ENCODE data around the gene DTNA.

DTNA gene

DNA sequence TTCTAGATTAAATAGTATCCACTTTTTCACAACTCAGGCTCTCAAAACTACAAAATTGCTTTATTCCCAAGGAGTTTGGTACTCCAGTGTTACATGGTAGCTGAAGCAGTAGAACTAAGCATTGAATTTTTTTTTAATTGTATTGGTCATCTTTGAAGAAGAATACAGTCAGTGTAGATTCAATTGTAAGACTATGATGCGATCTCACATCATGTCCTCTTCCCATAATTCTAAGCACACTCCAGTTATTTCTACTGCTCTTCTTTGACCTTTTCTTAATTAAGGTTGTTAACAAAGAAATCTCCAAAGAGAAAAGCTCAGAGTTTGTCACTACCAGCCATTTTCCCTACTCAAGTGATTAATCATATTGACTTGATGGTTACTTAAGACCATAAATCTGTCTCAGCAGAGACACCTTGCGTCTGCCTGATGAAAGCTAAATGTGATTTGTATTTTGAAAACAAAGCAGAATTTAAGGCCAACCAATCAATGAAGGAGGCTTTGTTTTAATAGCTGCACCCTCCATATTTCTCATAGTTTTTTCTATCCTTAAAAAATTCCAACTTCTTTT lies 130.2 kb downstream of the DTNA start:
- H3K27ac ChIP-seq (ENCODE audit: low read depth, low read length, poor library complexity, severe bottlenecking): no peak overlapping the region
- H3K9me2 ChIP-seq (ENCODE audit: low read depth, low read length): no peaks in the 10 kb centered on the region
- no peaks in the 10 kb centered on the region for H3K4me1 ChIP-seq (ENCODE audit: insufficient read depth, low read length, severe bottlenecking)
- no peaks in the 10 kb centered on the region for H4K20me1 ChIP-seq (ENCODE audit: insufficient read depth, low read length)
- no peaks in the 10 kb centered on the region for H3F3A ChIP-seq (ENCODE audit: insufficient read depth, low read length)
- H3K4me2 ChIP-seq (ENCODE audit: low read length): no peak overlapping the region
- no peak overlapping the region for H3K9ac ChIP-seq (ENCODE audit: low read length)
- no peaks in the 10 kb centered on the region for H3K36me3 ChIP-seq (ENCODE audit: insufficient read depth, low read length)
- no peaks in the 10 kb centered on the region for H3K27me3 ChIP-seq (ENCODE audit: insufficient read depth, low read length)
- no peak overlapping the region for H2AFZ ChIP-seq (ENCODE audit: low read length)
- no peaks in the 10 kb centered on the region for H3K9me3 ChIP-seq (ENCODE audit: low read length)
- TF ChIP-seq, protein P1, sequence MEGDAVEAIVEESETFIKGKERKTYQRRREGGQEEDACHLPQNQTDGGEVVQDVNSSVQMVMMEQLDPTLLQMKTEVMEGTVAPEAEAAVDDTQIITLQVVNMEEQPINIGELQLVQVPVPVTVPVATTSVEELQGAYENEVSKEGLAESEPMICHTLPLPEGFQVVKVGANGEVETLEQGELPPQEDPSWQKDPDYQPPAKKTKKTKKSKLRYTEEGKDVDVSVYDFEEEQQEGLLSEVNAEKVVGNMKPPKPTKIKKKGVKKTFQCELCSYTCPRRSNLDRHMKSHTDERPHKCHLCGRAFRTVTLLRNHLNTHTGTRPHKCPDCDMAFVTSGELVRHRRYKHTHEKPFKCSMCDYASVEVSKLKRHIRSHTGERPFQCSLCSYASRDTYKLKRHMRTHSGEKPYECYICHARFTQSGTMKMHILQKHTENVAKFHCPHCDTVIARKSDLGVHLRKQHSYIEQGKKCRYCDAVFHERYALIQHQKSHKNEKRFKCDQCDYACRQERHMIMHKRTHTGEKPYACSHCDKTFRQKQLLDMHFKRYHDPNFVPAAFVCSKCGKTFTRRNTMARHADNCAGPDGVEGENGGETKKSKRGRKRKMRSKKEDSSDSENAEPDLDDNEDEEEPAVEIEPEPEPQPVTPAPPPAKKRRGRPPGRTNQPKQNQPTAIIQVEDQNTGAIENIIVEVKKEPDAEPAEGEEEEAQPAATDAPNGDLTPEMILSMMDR (IDR thresholded peaks at IDR 0.05; ENCODE audit: low read length): no peak
- no peak for TF ChIP-seq EZH2 (IDR thresholded peaks at IDR 0.05; ENCODE audit: borderline replicate concordance, low read length)
- no peaks in the 10 kb centered on the region for H3K79me2 ChIP-seq (ENCODE audit: insufficient read depth, low read length)
- H3K4me3 ChIP-seq (ENCODE audit: low read depth, low read length, poor library complexity, severe bottlenecking): no peak overlapping the region

DNA sequence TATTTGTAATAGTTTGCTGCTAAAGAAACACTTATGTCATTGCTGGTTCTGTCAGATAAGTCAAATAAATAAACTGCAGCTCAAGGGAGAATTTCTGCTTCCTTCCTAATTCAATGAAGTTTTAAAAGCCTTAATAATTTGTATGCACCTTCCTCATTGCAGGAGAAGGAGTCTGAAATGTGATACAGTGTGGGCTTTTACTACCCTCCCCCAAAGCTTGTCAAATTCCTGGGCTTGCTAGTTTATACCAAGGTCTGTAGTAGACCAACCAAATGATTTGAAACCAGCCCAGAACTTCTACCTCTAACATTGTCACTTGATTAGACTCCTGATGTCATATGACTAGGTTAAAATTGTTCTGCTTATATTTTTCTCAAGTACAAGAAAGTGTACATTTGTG lies 131.8 kb downstream of the DTNA start:
- Histone ChIP-seq H3K36me3 (ENCODE audit: insufficient read depth, low read length) (no peaks in the 10 kb centered on the region), H3K4me1 (ENCODE audit: insufficient read depth, low read length, severe bottlenecking) (no peaks in the 10 kb centered on the region), H3K9me2 (ENCODE audit: low read depth, low read length) (no peaks in the 10 kb centered on the region)

DNA sequence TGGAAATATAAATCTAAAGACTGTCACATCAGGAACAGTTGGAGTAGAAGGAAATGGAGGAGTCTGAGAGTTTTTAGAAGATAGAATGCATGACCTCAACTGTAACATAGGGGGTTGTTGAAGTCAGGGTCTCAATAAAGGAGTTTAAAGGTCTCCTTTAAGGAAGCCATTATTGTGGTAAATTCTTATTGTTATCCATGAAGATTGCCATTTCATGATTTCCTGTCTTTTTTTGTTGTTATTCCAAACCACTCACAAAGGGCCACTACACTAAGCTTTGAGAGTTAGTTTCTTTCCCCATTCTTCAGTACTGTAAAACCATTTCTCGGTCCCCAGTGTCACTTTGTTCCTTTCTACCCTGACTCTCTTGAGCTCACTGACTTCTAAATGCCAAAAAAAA lies 134.0 kb downstream of the DTNA start:
- H2AFZ ChIP-seq (ENCODE audit: low read length): no peak overlapping the region
- no peaks in the 10 kb centered on the region for H4K20me1 ChIP-seq (ENCODE audit: insufficient read depth, low read length)
- H3K9me3 ChIP-seq (ENCODE audit: low read length): no peaks in the 10 kb centered on the region
- no peaks in the 10 kb centered on the region for H3K27me3 ChIP-seq (ENCODE audit: insufficient read depth, low read length)
- no peaks in the 10 kb centered on the region for H3K36me3 ChIP-seq (ENCODE audit: insufficient read depth, low read length)
- no peaks in the 10 kb centered on the region for H3F3A ChIP-seq (ENCODE audit: insufficient read depth, low read length)
- TF ChIP-seq, protein P1 (IDR thresholded peaks at IDR 0.05; ENCODE audit: low read length): no peak
- no peak for TF ChIP-seq EZH2 (IDR thresholded peaks at IDR 0.05; ENCODE audit: borderline replicate concordance, low read length)
- no peaks in the 10 kb centered on the region for H3K79me2 ChIP-seq (ENCODE audit: insufficient read depth, low read length)
- H3K4me1 ChIP-seq (ENCODE audit: insufficient read depth, low read length, severe bottlenecking): no peaks in the 10 kb centered on the region
- no peak overlapping the region for H3K9ac ChIP-seq (ENCODE audit: low read length)
- no peak overlapping the region for H3K4me3 ChIP-seq (ENCODE audit: low read depth, low read length, poor library complexity, severe bottlenecking)
- no peak overlapping the region for H3K27ac ChIP-seq (ENCODE audit: low read depth, low read length, poor library complexity, severe bottlenecking)
- no peak overlapping the region for H3K4me2 ChIP-seq (ENCODE audit: low read length)
- H3K9me2 ChIP-seq (ENCODE audit: low read depth, low read length): no peaks in the 10 kb centered on the region

More for the DNA sequence above, 131.8 kb downstream of the DTNA start:
- Histone ChIP-seq H3K4me3 (ENCODE audit: low read depth, low read length, poor library complexity, severe bottlenecking) (no peak overlapping the region), H4K20me1 (ENCODE audit: insufficient read depth, low read length) (no peaks in the 10 kb centered on the region), H2AFZ (ENCODE audit: low read length) (no peak overlapping the region), H3K79me2 (ENCODE audit: insufficient read depth, low read length) (no peaks in the 10 kb centered on the region), H3F3A (ENCODE audit: insufficient read depth, low read length) (no peaks in the 10 kb centered on the region), H3K9me3 (ENCODE audit: low read length) (no peaks in the 10 kb centered on the region), H3K9ac (ENCODE audit: low read length) (no peak overlapping the region), H3K4me2 (ENCODE audit: low read length) (no peak overlapping the region), H3K27me3 (ENCODE audit: insufficient read depth, low read length) (no peaks in the 10 kb centered on the region), H3K27ac (ENCODE audit: low read depth, low read length, poor library complexity, severe bottlenecking) (no peak overlapping the region)
- TF ChIP-seq, protein P1 (IDR thresholded peaks at IDR 0.05; ENCODE audit: low read length): no peak

Data from OCI-LY1 (cell line).